Measurements from ENCODE around the gene SLC44A2.
A peak's percentile ranks its signal among the peaks of the same experiment; 100 is the strongest.

SLC44A2 gene

DNA sequence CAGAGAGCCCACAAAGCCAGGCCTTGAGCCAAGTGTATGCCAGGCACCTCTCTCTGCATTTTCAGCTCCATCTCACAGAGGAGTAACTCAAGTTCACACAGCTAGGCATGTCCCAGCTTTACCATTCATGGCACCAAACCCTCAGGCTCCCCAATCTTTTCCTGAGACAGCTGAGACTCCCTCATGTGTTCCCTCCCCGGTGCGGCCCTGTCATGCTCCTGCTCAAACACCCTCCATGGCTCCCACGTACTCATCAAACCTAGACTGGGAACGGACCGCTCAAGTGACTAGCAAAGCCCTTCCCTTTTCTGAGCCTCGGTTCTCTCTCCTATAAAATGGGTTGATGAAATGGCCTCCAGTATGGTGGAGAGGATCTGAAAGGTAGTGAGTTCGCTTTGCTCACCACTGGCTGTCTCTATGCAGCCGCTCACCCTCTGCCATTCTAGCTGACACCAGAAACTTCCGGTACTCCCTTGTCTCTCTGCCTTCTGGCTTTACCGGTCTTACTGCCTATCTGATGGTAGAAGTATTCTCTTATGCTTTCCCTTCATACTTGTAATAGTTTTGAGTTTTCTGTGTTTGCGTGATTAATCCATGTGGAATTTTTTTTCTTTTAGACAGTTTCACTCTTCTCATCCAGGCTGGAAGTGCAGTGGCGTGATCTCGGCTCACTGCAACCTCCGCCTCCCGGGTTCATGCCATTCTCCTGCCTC, 7.8 kb upstream of the SLC44A2 start:
- no peak for DNase-seq

DNA sequence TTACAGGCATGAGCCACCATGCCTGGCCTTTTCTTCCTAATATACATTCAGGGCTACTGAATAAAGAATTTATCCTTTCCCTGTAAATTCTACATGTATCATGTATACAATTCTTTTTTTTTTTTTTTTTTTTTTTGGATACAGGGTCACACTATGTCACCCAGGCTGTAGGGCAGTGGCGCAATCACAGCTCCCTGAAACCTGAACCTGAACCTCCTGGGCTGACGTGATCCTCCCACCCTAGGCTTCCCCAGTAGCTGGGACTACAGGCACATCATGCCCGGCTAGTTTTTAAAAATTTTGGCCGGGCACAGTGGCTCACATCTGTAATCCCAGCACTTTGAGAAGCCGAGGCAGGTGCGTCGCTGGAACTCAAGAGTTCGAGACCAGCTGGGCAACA, 6.5 kb upstream of the SLC44A2 start:
- no peak for DNase-seq

DNA sequence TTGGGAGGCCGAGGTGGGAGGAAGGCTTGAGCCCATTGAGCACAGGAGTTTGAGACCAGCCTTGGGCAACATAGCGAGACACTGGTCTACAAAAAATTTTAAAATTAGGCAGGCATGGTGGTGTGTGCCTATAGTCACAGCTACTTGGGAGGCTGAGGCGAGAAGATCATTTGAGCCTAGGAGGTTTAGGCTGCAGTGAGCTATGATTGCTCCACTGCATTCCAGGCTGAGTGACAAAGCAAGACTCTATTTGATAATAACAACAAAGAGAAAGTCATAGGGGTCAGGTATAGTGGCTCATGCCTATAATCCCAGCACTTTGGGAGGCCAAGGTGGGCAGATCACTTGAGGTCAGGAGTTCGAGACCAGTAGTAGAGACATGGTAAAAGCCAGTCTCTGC, 4.6 kb upstream of the SLC44A2 start:
- no peak for DNase-seq

DNA sequence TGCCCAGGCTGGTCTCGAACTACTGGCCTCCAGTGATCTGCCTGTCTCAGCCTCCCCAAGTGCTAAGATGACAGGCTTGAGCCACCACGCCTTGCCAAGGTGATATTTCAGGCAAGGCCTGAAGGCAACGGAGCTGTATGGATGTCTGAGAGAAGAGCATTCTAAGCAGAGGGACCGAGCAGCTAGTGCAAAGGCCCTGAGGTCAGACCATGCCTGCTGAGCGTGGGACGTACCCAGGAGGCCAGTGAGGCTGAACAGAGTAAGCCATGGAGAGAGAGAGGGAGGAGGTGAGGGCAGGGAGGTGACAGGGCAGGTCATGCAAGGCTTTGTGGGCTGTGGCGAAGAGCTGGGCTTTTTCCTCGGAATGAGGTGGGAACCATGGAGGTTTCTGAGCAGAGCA, 3.4 kb upstream of the SLC44A2 start:
- DNase-seq = no peak

DNA sequence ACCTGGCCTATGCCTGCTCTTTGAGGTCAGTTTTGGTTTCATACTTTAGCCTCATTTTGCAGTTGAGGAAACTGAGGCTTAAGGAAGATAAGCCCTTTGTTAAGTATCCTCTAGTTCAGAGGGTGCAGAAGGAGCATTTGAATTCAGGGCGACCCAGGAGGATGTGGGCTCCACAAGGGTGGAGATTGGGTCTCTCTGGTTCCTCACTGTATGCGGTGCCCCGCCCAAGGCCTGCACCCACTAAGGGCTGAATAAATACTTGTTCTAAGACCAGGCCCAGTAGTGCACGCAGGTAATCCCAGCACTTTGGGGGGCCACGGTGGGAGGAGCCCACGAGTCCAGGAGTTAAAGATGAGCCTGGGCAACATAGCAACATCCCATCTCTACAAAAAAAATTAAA, 768 bp upstream of the SLC44A2 start:
- no peak for DNase-seq

DNA sequence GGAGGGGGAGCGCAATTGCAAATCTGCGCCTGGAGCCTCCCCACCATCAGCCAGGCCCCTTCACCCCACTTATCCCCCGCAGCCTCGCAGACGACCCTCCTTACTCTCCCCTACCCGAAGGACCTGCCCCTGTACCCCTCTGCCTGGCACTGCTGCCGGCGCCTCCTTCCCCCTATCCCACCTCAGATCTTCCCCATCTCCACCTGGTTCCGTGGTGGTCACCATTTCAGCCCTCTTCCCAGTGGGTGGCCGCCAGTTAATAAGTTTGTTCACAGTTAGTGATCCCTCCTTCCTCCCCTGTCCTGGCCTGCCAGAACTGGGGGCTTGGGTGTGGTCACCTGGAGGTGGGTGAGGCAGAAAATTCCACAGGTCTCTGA, 397 bp downstream of the SLC44A2 start:
- no peak for DNase-seq

DNA sequence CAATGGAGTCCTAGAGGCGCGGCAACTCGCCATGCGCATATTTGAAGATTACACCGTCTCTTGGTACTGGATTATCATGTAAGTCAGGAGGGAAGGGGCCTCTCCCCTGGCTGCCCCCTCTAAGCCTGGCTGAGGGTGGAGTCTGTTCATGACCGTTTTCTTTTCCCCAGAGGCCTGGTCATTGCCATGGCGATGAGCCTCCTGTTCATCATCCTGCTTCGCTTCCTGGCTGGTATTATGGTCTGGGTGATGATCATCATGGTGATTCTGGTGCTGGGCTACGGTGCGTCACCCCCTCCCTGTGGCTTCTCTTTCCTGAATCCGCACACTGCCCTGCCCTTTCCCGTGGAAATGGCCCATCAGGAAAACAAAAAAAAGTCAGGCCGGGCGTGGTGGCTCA, 6.5 kb downstream of the SLC44A2 start:
- DNase-seq = no peak

DNA sequence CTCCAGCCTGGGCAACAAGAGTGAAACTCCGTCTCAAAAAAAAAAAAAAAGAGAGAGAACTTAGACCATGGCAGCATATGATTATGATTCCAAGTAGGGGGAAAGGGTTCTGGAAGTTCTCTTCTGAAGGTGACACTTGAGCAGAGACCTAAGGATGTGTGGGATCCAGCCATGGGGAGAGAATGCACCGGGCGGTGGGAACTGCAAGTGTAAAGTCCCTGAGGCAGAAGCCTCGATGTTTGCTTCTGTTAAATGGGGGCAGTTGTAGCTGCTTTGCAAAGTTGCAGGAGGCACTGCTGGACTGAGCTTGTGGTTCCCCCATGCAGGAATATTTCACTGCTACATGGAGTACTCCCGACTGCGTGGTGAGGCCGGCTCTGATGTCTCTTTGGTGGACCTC, 9.1 kb downstream of the SLC44A2 start:
- no peak for DNase-seq

DNA sequence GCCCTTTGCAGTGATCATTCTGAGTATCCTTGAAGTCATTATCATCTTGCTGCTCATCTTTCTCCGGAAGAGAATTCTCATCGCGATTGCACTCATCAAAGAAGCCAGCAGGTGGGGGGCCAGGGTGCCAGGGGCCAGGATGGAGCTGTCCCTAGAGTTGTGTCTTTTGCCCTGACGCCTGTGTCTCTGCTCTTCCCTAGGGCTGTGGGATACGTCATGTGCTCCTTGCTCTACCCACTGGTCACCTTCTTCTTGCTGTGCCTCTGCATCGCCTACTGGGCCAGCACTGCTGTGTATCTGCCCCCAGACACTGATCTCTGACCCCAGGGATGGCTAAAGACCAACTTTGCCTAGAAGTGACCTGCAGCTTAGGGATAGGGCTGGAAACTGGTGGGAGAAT, 9.6 kb downstream of the SLC44A2 start:
- DNase-seq = no peak

DNA sequence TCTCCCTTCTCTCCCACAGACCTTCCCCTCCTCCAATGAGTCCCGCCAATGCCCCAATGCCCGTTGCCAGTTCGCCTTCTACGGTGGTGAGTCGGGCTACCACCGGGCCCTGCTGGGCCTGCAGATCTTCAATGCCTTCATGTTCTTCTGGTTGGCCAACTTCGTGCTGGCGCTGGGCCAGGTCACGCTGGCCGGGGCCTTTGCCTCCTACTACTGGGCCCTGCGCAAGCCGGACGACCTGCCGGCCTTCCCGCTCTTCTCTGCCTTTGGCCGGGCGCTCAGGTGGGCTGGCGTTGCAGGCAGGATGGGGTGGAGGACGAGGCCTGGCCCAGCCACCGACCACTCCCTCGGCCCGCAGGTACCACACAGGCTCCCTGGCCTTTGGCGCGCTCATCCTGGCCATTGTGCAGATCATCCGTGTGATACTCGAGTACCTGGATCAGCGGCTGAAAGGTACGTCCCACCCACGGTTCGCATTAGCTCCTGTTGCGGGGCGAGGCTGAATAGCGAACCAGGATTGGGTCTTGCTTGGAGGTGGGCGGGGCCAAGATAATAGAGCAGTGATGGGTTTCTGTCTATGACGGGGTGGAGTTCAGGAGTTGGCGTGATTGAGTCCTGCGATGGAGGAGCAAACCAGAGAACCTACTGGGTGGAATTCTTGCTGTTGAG, 11.1 kb downstream of the SLC44A2 start:
- DNase-seq = no peak

DNA sequence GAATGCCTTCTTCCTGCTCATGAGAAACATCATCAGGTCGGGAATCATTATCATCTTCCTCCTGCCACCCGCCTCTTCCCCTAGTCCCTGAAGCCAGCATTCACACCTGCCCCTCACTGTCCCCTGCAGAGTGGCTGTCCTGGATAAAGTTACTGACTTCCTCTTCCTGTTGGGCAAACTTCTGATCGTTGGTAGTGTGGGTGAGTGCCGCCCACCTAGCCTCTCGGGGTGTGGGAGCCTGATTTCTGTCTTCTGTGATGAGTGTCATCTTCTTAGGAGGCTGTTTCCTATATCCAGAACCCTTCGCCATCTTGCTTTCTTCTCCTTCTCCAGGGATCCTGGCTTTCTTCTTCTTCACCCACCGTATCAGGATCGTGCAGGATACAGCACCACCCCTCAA, 12.5 kb downstream of the SLC44A2 start:
- DNase-seq = no peak

DNA sequence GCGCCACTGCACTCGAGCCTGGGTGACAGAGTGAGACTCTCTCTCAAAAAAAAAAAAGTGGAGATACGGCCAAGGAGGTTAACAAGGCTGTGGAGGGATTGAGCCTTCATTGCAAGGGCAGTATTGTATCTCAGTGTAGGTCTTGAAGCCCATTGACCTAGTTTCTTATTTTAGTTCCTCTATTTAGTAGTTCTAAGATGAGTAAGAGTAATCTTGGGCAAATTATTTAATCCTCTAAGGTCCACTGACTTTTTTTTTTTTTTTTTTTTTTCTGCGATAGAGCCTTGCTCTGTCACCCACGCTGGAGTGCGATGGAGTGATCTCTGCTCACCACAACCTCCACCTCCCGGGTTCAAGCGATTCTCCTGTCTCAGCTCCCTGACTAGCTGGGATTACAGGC, 14.5 kb downstream of the SLC44A2 start:
- no peak for DNase-seq

DNA sequence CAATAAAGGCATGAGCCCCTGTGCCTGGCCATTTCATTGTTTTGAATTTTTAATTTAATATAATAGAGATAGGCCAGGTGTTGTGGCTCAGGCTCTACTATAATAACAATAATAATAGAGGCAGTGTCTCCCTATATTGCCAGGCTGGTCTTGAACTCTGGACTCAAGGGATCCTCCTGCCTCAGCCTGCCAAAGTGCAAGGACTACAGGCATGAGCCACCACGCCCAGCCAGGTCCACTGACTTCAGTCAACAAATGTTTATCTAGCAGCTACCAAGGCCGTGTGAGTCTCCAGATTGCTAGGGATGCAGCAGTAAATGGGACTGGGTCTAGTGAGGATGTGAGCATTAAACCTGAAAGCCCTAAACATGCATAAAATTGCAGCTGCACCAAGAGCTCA, 15.0 kb downstream of the SLC44A2 start:
- DNase-seq = no peak

DNA sequence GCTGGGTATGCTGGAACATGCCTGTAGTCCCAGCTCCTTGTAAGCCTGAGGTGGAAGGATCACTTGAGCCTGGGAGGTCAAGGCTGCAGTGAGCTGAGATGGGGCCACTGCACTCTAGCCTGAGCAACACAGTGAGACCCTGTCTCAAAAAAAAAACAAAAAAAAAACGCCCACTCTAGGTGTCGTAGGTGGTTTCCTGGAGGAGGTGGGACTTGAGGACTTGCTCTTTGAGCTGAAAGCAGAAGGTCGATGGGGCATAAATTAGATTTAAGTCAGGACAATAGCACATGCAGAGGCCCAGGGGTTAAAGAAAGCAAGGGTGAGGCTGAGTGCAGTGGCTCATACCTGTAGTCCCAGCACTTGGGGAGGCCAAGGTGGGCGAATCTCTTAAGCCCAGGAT, 15.9 kb downstream of the SLC44A2 start:
- no peak for DNase-seq

DNA sequence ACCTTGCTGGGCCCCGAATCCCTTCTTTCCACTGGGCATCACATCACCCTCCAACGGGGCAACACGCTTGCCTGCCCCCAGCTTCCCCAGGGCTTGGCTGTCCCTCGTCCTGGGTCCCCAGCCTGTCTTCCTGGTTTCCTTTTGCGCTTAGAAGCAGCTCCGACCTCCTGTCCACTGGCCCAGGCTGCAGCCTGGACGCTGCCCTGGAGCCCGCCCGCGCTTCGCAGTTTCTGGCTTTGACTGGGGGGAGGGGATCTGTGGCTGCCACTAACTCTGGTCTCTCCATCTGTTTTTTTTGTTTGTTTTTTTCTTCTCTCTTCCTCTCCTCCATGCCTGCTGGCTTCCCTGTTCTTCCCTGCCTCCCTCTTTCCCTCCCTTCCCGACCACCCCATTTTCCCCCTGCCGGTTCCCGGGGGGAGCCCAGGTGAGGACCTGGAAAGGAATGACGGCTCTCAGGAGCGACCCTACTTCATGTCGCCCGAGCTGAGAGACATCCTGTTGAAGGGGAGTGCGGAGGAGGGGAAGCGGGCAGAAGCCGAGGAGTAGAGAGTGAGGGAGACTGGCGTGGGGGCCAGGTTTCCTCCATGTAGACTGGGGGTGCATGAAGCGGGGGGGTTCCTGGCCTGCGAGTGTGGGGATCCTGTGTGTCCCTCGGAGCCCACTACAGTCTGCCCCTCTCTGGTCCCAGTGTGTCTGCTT, 17.3 kb downstream of the SLC44A2 start:
- DNase-seq = no peak

DNA sequence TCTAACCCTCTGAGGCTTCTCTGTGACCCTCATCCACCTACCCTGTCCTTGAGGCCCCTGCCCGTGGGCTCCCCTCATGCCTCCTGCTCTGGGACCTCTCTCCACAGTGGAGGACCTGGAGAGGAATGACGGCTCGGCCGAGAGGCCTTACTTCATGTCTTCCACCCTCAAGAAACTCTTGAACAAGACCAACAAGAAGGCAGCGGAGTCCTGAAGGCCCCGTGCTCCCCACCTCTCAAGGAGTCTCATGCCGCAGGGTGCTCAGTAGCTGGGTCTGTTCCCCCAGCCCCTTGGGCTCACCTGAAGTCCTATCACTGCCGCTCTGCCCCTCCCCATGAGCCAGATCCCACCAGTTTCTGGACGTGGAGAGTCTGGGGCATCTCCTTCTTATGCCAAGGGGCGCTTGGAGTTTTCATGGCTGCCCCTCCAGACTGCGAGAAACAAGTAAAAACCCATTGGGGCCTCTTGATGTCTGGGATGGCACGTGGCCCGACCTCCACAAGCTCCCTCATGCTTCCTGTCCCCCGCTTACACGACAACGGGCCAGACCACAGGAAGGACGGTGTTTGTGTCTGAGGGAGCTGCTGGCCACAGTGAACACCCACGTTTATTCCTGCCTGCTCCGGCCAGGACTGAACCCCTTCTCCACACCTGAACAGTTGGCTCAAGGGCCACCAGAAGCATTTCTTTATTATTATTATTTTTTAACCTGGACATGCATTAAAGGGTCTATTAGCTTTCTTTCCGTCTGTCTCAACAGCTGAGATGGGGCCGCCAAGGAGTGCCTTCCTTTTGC, 18.0 kb downstream of the SLC44A2 start:
- DNase-seq = no peak

DNA sequence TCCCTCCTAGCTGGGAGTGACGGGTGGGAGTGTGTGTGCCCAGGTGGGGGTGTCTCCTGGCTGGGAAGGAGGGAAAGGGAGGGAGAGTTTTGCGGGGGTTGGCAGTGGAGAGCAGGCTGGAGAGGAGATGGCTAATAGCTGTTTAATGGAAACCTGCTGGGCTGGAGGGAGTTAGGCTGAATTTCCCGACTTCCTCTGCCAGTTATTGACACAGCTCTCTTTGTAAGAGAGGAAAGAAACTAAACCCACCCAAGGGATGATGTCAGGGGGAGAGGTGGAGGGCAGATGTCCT, 18.6 kb downstream of the SLC44A2 start:
- DNase-seq = no peak

DNA sequence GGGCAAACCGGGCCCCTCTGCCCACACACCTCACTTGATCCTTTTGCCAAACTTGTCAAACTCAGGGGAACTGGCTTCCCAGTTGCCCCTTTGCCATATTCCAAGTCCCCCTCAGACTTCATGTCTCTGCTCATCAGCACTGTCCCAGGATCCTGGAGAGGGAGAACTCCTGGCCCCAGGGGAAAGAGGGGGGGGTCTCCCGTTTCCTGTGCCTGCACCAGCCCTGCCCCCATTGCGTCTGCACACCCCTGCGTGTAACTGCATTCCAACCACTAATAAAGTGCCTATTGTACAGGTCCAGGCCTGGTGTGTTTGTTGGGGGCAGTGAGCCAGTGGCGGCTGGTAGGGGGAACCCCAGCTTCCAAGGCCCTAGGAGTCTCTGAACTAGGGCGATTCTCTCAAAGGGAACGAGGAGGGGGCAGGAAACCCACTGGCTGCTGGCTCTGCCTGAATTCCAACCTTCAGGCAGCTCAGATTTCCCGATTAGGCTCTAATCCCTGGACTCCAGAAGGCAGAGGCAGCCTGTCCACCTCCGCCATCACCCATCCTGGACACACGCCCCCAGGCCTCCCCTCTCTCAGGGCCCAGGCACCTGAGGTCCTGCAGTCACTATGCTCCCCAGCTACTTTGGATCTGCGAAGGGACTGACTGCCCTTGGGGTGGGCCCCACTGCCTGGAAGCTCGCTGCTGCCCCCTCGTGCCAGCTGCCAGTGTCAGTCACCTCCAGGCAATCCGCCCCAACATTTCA, 19.1 kb downstream of the SLC44A2 start:
- peak; percentile 14 to 45 for DNase-seq

DNA sequence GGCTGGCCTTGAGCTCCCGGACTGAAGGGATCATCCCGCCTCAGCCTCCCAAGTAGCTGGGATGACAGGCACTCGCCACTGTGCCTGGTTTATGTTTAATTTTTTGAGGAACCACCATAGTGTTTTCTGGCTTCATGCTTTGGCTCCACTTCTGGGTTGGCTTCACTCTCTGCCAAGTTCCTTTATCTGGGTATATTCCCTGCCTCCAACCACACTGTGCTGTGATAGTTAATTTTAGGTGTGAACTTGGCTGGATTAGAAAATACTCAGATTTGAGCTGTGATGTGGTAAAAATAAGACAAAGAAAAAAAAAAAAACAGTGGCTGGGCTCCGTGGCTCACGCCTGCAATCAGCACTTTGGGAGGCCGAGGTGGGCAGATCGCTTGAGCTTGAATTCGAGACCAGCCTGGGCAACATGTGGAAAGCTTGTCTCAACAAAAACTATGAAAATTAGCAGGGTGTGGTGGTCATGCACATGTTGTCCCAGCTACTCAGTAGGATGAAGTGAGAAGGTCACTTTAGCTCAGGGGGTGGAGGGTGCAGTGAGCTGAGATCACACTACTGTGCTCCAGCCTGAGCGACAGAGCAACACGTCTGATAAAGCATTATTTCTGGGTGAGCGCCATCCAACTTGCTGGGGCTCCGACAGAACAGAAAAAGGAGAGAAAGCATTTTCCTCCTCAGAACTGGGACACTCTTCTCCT, 21.3 kb downstream of the SLC44A2 start:
- no peak for DNase-seq

DNA sequence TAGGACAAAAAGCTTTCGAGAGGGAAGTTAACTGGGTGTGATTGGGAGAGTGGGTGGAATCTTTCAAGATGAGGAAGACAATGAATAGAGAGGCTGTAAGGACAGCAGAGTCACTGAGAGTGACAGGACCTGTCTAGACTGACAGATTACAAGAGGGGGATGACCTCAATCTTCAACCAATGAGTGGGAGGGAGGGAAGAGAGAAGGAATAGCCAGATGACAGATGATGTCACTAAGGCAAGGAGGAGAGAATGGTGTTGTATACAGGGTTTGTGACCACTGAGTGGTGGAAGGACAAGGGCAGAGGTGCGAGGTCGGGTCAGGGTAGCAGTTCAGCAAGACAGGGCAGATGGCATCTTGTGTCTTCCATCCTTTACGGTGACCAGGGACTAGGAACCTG, 23.0 kb downstream of the SLC44A2 start:
- DNase-seq = no peak

DNA sequence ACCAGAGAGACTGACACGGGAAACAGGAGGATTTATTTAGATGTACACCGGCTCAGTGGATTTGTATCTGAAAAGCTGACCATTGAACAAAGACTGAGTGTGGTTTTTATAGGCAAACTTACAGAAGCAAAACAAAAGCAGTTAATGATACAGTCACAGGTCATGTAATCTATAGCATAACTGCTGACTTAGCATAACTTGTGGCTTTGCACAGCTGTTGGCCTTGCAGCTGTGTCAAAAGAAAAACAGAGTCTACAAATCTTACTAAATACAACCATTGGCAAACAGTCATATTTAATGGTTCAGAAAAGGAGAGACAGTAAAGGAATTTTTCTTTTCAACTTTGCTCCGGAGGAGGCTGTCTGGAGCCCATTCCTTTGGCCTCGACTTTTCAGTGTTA, 26.5 kb downstream of the SLC44A2 start:
- DNase-seq = no peak

DNA sequence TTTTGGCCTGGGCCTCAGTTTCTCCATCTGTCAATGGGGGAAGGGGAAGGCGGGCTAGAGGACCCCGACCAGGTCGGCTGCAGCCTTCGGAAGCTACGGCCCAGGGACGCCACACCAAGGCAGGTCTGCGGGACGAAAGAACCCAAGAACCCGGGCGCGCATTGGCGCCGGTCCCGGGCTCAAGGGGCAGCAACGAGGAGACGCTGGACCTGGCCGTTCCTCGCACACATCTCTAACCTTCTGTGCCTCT, 28.1 kb downstream of the SLC44A2 start:
- no peak for DNase-seq

Measured in NCI-H1930 (cell line).